H1 (cell line): ENCODE measurements around the gene WFDC10B. TPM values are rescaled to one million over a fixed set of nuclear protein-coding genes. Genes with fewer than 3 reads are reported as not detected.

Source experiments
- CTCF ChIA-PET: fragments of 300-600 bp; sonication (Branson Sonifier 250); formaldehyde crosslinking; loops from one replicate; lab custom pipeline; 2021; ENCODE audit not compliant: partially characterized antibody; lab: Charles Lee
- POLR2A ChIA-PET: fragments of 300-600 bp; sonication (Branson Sonifier 250); formaldehyde crosslinking; loops from one replicate; lab custom pipeline; 2021; ENCODE audit warnings: inconsistent platforms; ENCODE audit not compliant: partially characterized antibody; lab: Charles Lee
- DNase-seq, 2 experiments: peaks; one replicate each; pipeline versions ENCODE4 v3.0.0 to v3.0.0-alpha.2; 2010 to 2022; ENCODE audit warnings: low spot score in 2 of 2, low read depth in 1 of 2, mixed read lengths in 1 of 2
- FAIRE-seq: peaks from 2 replicates; lab custom pipeline; 2011; peaks lifted over from hg19 to GRCh38; lab: Jason Lieb, UNC
- H2AFZ ChIP-seq: 2 replicates; pipeline ENCODE4 v1.8.1; 2012; ENCODE audit warnings: low read length, inconsistent platforms
- H2AK5ac ChIP-seq: 2 replicates; pipeline ENCODE4 v1.6.1; 2013; ENCODE audit warnings: low read depth, low read length
- H2BK120ac ChIP-seq: replicated peaks from 2 replicates; pipeline ENCODE3; 2013; ENCODE audit warnings: low read depth, low read length, inconsistent platforms
- H2BK12ac ChIP-seq: 2 replicates; pipeline ENCODE4 v1.6.1; 2013; ENCODE audit warnings: low read depth, low read length
- H2BK15ac ChIP-seq: 2 replicates; pipeline ENCODE4 v1.6.1; 2013; ENCODE audit warnings: low read length
- H2BK20ac ChIP-seq: 2 replicates; pipeline ENCODE4 v1.6.1; 2013; ENCODE audit warnings: low read length
- H2BK5ac ChIP-seq: 2 replicates; pipeline ENCODE4 v1.6.1; 2013; ENCODE audit warnings: low read depth, low read length
- H3K14ac ChIP-seq: 2 replicates; pipeline ENCODE4 v1.6.1; 2013; ENCODE audit warnings: inconsistent platforms; ENCODE audit not compliant: insufficient read length
- H3K18ac ChIP-seq: 2 replicates; pipeline ENCODE4 v1.6.1; 2013; ENCODE audit warnings: low read length; ENCODE audit errors: extremely low read depth
- H3K23ac ChIP-seq: 2 replicates; pipeline ENCODE4 v1.6.1; 2013; ENCODE audit warnings: inconsistent platforms; ENCODE audit not compliant: insufficient read length
- H3K23me2 ChIP-seq: 2 replicates; pipeline ENCODE4 v1.6.1; 2013; ENCODE audit warnings: low read depth, low read length
- H3K27ac ChIP-seq: 2 replicates; pipeline ENCODE4 v1.6.1; 2011; ENCODE audit warnings: low read depth, low read length, inconsistent platforms
- H3K27me3 ChIP-seq, 4 experiments: replicated peaks in 1 of 4; 1 replicate in 1 of 4; 2 replicates in 3 of 4; pipeline versions ENCODE4 v1.6.1 to v1.8.1; 2011 to 2013; ENCODE audit warnings: low read length in 3 of 4, mild to moderate bottlenecking in 3 of 4, inconsistent platforms in 2 of 4, mixed read lengths in 2 of 4, moderate library complexity in 1 of 4; ENCODE audit not compliant: control insufficient read depth in 3 of 4, insufficient read depth in 3 of 4; ENCODE audit errors: extremely low read depth in 1 of 4
- H3K36me3 ChIP-seq, 4 experiments: 2 replicates each; pipeline versions ENCODE4 v1.6.1 to v1.8.1; 2011 to 2013; ENCODE audit warnings: mild to moderate bottlenecking in 4 of 4, low read length in 3 of 4, moderate library complexity in 2 of 4, control low read depth in 1 of 4, inconsistent platforms in 1 of 4; ENCODE audit not compliant: insufficient read depth in 4 of 4, control insufficient read depth in 2 of 4
- H3K4ac ChIP-seq: replicated peaks from 2 replicates; pipeline ENCODE3; 2013; ENCODE audit warnings: low read length, low read depth, mixed read lengths, inconsistent platforms; ENCODE audit not compliant: insufficient read length
- H3K4me1 ChIP-seq, 4 experiments: replicated peaks in 1 of 4; 1 replicate in 1 of 4; 2 replicates in 3 of 4; pipeline versions ENCODE4 v1.6.1 to v1.8.1; 2011 to 2013; ENCODE audit warnings: low read length in 3 of 4, inconsistent platforms in 2 of 4, mixed read lengths in 1 of 4; ENCODE audit not compliant: insufficient read depth in 4 of 4, control insufficient read depth in 3 of 4
- H3K4me2 ChIP-seq, 2 experiments: 2 replicates each; pipeline versions ENCODE4 v1.6.1 to v1.8.1; 2011 to 2013; ENCODE audit warnings: low read depth in 2 of 2, low read length in 2 of 2, control low read depth in 1 of 2, inconsistent platforms in 1 of 2, mild to moderate bottlenecking in 1 of 2; ENCODE audit not compliant: insufficient read depth in 1 of 2
- H3K4me3 ChIP-seq, 4 experiments: fragments of 200-600, 300-600 bp in 1 of 4; sonication (generic), shearing (Covaris generic), sonication (Bioruptor Twin) in 1 of 4; 2 replicates each; pipeline versions ENCODE4 v1.5.1 to v1.8.1; 2011 to 2016; ENCODE audit warnings: low read length in 4 of 4, low read depth in 3 of 4, control low read depth in 2 of 4, inconsistent platforms in 2 of 4, mild to moderate bottlenecking in 2 of 4, mixed read lengths in 1 of 4, moderate library complexity in 1 of 4; ENCODE audit not compliant: insufficient read depth in 2 of 4; ENCODE audit errors: extremely low read depth in 1 of 4
- H3K56ac ChIP-seq: replicated peaks from 2 replicates; pipeline ENCODE3; 2013; ENCODE audit warnings: low read depth, mild to moderate bottlenecking, mixed read lengths, low read length, inconsistent platforms; ENCODE audit not compliant: insufficient read length
- H3K79me1 ChIP-seq: 2 replicates; pipeline ENCODE4 v1.6.1; 2013; ENCODE audit warnings: low read depth, low read length, control low read depth
- H3K79me2 ChIP-seq, 2 experiments: 2 replicates each; pipeline versions ENCODE4 v1.6.1 to v1.8.1; 2012 to 2013; ENCODE audit warnings: low read length in 2 of 2, mild to moderate bottlenecking in 2 of 2, inconsistent platforms in 1 of 2; ENCODE audit not compliant: insufficient read depth in 2 of 2, control insufficient read depth in 1 of 2
- H3K9ac ChIP-seq, 4 experiments: replicated peaks in 1 of 4; 1 replicate in 1 of 4; 2 replicates in 3 of 4; pipeline versions ENCODE4 v1.6.1 to v1.8.1; 2011 to 2013; ENCODE audit warnings: low read depth in 3 of 4, low read length in 3 of 4, control low read depth in 2 of 4, mild to moderate bottlenecking in 2 of 4, moderate library complexity in 2 of 4, inconsistent platforms in 1 of 4; ENCODE audit errors: extremely low read depth in 1 of 4
- H3K9me3 ChIP-seq, 2 experiments: 2 replicates each; pipeline versions ENCODE4 v1.6.1 to v1.8.1; 2012 to 2013; ENCODE audit warnings: mild to moderate bottlenecking in 2 of 2, moderate library complexity in 2 of 2, control low read depth in 1 of 2, inconsistent platforms in 1 of 2, low read depth in 1 of 2, low read length in 1 of 2, mixed read lengths in 1 of 2; ENCODE audit not compliant: insufficient read depth in 2 of 2
- H4K20me1 ChIP-seq, 2 experiments: replicated peaks in 1 of 2; 2 replicates each; pipeline versions ENCODE3 to v1.8.1; 2011 to 2013; ENCODE audit warnings: inconsistent platforms in 2 of 2, low read length in 2 of 2, mild to moderate bottlenecking in 1 of 2; ENCODE audit not compliant: insufficient read depth in 2 of 2, control insufficient read depth in 1 of 2
- H4K5ac ChIP-seq: 2 replicates; pipeline ENCODE4 v1.6.1; 2013; ENCODE audit warnings: low read length, low read depth, mixed read lengths, inconsistent platforms; ENCODE audit not compliant: insufficient read length
- H4K8ac ChIP-seq: 2 replicates; pipeline ENCODE4 v1.8.0; 2013; ENCODE audit warnings: mild to moderate bottlenecking, moderate library complexity, low read length, inconsistent platforms; ENCODE audit not compliant: insufficient read depth; ENCODE audit errors: extremely low read depth
- H4K91ac ChIP-seq: replicated peaks from 2 replicates; pipeline ENCODE3; 2013; ENCODE audit warnings: low read length, mixed read lengths, inconsistent platforms; ENCODE audit not compliant: insufficient read length
- ATF2 ChIP-seq: IDR thresholded peaks from 2 replicates; pipeline ENCODE4 v1.6.1; 2012; ENCODE audit warnings: low read length, inconsistent platforms
- BACH1 ChIP-seq: IDR thresholded peaks from 2 replicates; pipeline ENCODE4 v1.6.1; 2012; ENCODE audit warnings: low read length, improper control_type of control experiment
- CBX8 ChIP-seq: fragments of 300-800, 300-1000 bp; sonication (generic); IDR thresholded peaks from 2 replicates; pipeline ENCODE4 v1.7.1; 2016; ENCODE audit warnings: low read depth, low read length, borderline replicate concordance
- CEBPB ChIP-seq: IDR thresholded peaks from 2 replicates; pipeline ENCODE4 v1.6.1; 2012; ENCODE audit warnings: low read depth, low read length
- EZH2 ChIP-seq: fragments of 200-600 bp; sonication (generic); IDR thresholded peaks from 2 replicates; pipeline ENCODE4 v1.7.1; 2012; ENCODE audit warnings: low read depth, mild to moderate bottlenecking, moderate library complexity, low read length, inconsistent platforms; ENCODE audit not compliant: severe bottlenecking
- NANOG ChIP-seq: IDR thresholded peaks from 2 replicates; pipeline ENCODE4 v1.6.1; 2011; ENCODE audit warnings: low read length, low read depth, mild to moderate bottlenecking, inconsistent platforms; ENCODE audit not compliant: insufficient read depth, poor library complexity, severe bottlenecking
- RBBP5 ChIP-seq: IDR thresholded peaks from 2 replicates; pipeline ENCODE4 v1.7.1; 2012; ENCODE audit warnings: low read depth, mild to moderate bottlenecking, inconsistent platforms, low read length, moderate library complexity, borderline replicate concordance
- RFX5 ChIP-seq: IDR thresholded peaks from 2 replicates; pipeline ENCODE4 v1.6.1; 2011; ENCODE audit warnings: low read depth, low read length, improper control_type of control experiment, borderline replicate concordance
- RNF2 ChIP-seq: fragments of 200-900, 300-1000 bp; sonication (generic); IDR thresholded peaks from 2 replicates; pipeline ENCODE4 v1.7.1; 2016; ENCODE audit warnings: borderline replicate concordance, low read depth, mild to moderate bottlenecking, antibody characterized with exemption, low read length; ENCODE audit not compliant: poor library complexity, severe bottlenecking; ENCODE audit errors: missing control alignments
- SP4 ChIP-seq: IDR thresholded peaks from 2 replicates; pipeline ENCODE4 v1.6.1; 2012; ENCODE audit warnings: low read length, inconsistent platforms
- SRF ChIP-seq: IDR thresholded peaks from 2 replicates; pipeline ENCODE4 v1.6.1; 2011; ENCODE audit warnings: mild to moderate bottlenecking, low read depth, low read length, moderate library complexity
- TAF1 ChIP-seq: IDR thresholded peaks from 2 replicates; pipeline ENCODE4 v1.6.1; 2011; ENCODE audit warnings: mild to moderate bottlenecking, low read depth, low read length
- YY1 ChIP-seq: IDR thresholded peaks from 2 replicates; pipeline ENCODE4 v1.6.1; 2011; ENCODE audit warnings: low read depth, mild to moderate bottlenecking, low read length
- polyA plus RNA-seq, 7 experiments: library from polyadenylated mRNA; depleted of rRNA in 3 of 7; stranded (reverse) in 5 of 7; unstranded in 2 of 7; fragments of >200 nt in 5 of 7; fragments of 200-250 nt in 2 of 7; gene quantifications; 1 replicate in 5 of 7; 2 replicates in 1 of 7; 4 replicates in 1 of 7; pipeline versions ENCODE4 v1.2.1 to v1.2.3, GENCODE V29; 2011 to 2013; ENCODE audit warnings: missing spikeins in 2 of 7, mixed read lengths in 2 of 7
- total RNA-seq: library from RNA; stranded (reverse); fragmentation: NEBNext Ultra II Directional; extraction: Animal tissue kit (Norgen Biotek cat#: 25700); gene quantifications from 2 replicates; pipeline ENCODE4 v1.2.1, GENCODE V29; 2021
- TF ChIP-seq, protein P1 (sequence below): IDR thresholded peaks from 2 replicates; pipeline ENCODE4 v1.6.1; 2012; ENCODE audit warnings: inconsistent platforms

The WFDC10B gene
- total and polyA plus RNA-seq, 2 of the 8 experiments (the other 6 are each of a cell fraction or from before 2014, with no cell fraction given) = 0.21 to 0.54 TPM

- H3K79me1 ChIP-seq = no peaks in the 10 kb centered on the region
- H3K56ac ChIP-seq = no peak overlapping the region
- H3K4me1 ChIP-seq = no peaks in the 10 kb centered on the region
- no peaks in the 10 kb centered on the region for H4K20me1 ChIP-seq
- CTCF ChIA-PET = no interaction called here
- H3K9me3 ChIP-seq = no peaks in the 10 kb centered on the region
- no peak overlapping the region for H4K5ac ChIP-seq
- no peak overlapping the region for H3K4me2 ChIP-seq
- H3K36me3 ChIP-seq = no peaks in the 10 kb centered on the region
- no peak overlapping the region for H3K4ac ChIP-seq
- no peak overlapping the region for H2BK12ac ChIP-seq
- H3K23ac ChIP-seq = no peak overlapping the region
- no peaks in the 10 kb centered on the region for H3K27me3 ChIP-seq
- H3K23me2 ChIP-seq = no peaks in the 10 kb centered on the region; the same call in 1 of the 2 replicates
- DNase-seq (no peak), FAIRE-seq (no peak)
- H2BK15ac ChIP-seq = no peak overlapping the region
- no peak overlapping the region for H2BK5ac ChIP-seq
- no peaks in the 10 kb centered on the region for H3K79me2 ChIP-seq
- no peak overlapping the region for H3K14ac ChIP-seq
- no peak overlapping the region for H2BK120ac ChIP-seq
- H3K9ac ChIP-seq = no peak overlapping the region
- no peak overlapping the region for H2BK20ac ChIP-seq
- POLR2A ChIA-PET = interaction anchor here (0.6 kb wide), 1 partner anchor 119 kb away, joined by 3 read pairs; no protein-coding TSS in a partner anchor
- no peak overlapping the region for H2AK5ac ChIP-seq
- H3K27ac ChIP-seq = no peak overlapping the region
- H3K18ac ChIP-seq = no peak overlapping the region
- no peak overlapping the region for H2AFZ ChIP-seq
- H4K91ac ChIP-seq = no peak overlapping the region
- no peak overlapping the region for H4K8ac ChIP-seq
- H3K4me3 ChIP-seq = no peak overlapping the region
- TF ChIP-seq EZH2 (no peak), BACH1 (no peak), RNF2 (no peak), SRF (no peak), ATF2 (no peak), CEBPB (no peak), RBBP5 (no peak), SP4 (no peak), RFX5 (no peak), TAF1 (no peak), CBX8 (no peak), NANOG (no peak), YY1 (no peak)
- TF ChIP-seq, protein P1, sequence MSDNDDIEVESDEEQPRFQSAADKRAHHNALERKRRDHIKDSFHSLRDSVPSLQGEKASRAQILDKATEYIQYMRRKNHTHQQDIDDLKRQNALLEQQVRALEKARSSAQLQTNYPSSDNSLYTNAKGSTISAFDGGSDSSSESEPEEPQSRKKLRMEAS = no peak
These were observed 40.2 kb upstream of the WFDC10B start for GRCh38 chr20:45745015-45745414.
